Measurements from ENCODE around the gene MAGI1. TPM values are rescaled to one million over a fixed set of nuclear protein-coding genes. Genes with fewer than 3 reads are reported as not detected.

The MAGI1 gene
- total RNA-seq, 1 experiment from 2014 or later = 38.6 TPM

DNA sequence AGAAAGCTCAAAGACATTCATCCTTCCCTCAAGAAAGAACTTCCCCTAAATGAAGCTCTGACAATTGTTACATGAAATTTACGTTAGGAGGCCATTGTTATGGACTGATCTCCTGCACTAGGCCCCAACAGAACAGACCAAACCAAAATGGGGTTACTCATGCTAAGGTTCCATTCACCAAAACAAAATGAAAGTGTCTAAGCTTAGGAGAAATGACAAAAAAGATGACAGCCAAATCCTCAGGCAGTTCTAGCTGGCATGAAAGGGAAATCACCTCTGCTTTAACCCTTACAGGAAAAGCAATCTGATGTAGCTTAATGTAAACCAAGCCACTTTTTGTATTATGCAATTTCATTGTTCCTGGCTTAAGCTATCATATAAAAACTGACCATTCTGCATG is 271.2 kb downstream of the MAGI1 start:
- no peak overlapping the region for H3K27ac ChIP-seq (ENCODE audit: low read depth, low read length)
- no peak overlapping the region for H3K9ac ChIP-seq (ENCODE audit: low read length)
- H3K9me2 ChIP-seq (ENCODE audit: insufficient read depth) = no peaks in the 10 kb centered on the region
- 0 out of 2 replicates have a peak, but pooled peaks cover 3% of the 10 kb centered on the region for H3K79me2 ChIP-seq (ENCODE audit: insufficient read depth, low read length)
- H2AFZ ChIP-seq (ENCODE audit: low read depth, low read length, poor library complexity, severe bottlenecking) = no peak overlapping the region
- TF ChIP-seq TCF7L2 (IDR thresholded peaks at IDR 0.05; ENCODE audit: borderline replicate concordance, extremely low read depth, insufficient read depth, insufficient read length) = no peak
- no peak for TF ChIP-seq YY1 (IDR thresholded peaks at IDR 0.05; ENCODE audit: extremely low read depth, insufficient replicate concordance, low read depth, low read length)
- TF ChIP-seq, protein P1, sequence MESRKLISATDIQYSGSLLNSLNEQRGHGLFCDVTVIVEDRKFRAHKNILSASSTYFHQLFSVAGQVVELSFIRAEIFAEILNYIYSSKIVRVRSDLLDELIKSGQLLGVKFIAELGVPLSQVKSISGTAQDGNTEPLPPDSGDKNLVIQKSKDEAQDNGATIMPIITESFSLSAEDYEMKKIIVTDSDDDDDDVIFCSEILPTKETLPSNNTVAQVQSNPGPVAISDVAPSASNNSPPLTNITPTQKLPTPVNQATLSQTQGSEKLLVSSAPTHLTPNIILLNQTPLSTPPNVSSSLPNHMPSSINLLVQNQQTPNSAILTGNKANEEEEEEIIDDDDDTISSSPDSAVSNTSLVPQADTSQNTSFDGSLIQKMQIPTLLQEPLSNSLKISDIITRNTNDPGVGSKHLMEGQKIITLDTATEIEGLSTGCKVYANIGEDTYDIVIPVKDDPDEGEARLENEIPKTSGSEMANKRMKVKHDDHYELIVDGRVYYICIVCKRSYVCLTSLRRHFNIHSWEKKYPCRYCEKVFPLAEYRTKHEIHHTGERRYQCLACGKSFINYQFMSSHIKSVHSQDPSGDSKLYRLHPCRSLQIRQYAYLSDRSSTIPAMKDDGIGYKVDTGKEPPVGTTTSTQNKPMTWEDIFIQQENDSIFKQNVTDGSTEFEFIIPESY (IDR thresholded peaks at IDR 0.05; ENCODE audit: extremely low read depth, insufficient replicate concordance, low read length) = no peak
- TF ChIP-seq ZFX (IDR thresholded peaks at IDR 0.05) = no peak
- no peak for TF ChIP-seq ELF1 (IDR thresholded peaks at IDR 0.05; ENCODE audit: borderline replicate concordance, low read depth)
- TF ChIP-seq, protein P2, sequence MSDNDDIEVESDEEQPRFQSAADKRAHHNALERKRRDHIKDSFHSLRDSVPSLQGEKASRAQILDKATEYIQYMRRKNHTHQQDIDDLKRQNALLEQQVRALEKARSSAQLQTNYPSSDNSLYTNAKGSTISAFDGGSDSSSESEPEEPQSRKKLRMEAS (IDR thresholded peaks at IDR 0.05) = no peak
- no peak for TF ChIP-seq EZH2 (IDR thresholded peaks at IDR 0.05)
- TF ChIP-seq SP1 (IDR thresholded peaks at IDR 0.05; ENCODE audit: low read depth) = no peak
- no peak for TF ChIP-seq EZH2phosphoT487 (IDR thresholded peaks at IDR 0.05; ENCODE audit: borderline replicate concordance)
- TF ChIP-seq JUND (IDR thresholded peaks at IDR 0.05) = no peak
- TF ChIP-seq POLR2AphosphoS5 (IDR thresholded peaks at IDR 0.05; ENCODE audit: low read depth, low read length) = no peak
- no peak for TF ChIP-seq EGR1 (IDR thresholded peaks at IDR 0.05; ENCODE audit: low read depth)
- TF ChIP-seq, protein P3, sequence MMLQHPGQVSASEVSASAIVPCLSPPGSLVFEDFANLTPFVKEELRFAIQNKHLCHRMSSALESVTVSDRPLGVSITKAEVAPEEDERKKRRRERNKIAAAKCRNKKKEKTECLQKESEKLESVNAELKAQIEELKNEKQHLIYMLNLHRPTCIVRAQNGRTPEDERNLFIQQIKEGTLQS (IDR thresholded peaks at IDR 0.05) = no peak
- no peaks in the 10 kb centered on the region for H3K36me3 ChIP-seq (ENCODE audit: control insufficient read depth in 1 of 2, insufficient read depth in 2 of 2, low read length in 2 of 2)
- no TSS peak for BruUV-seq (replicated peaks)
- no peaks in the 10 kb centered on the region for H3K4me1 ChIP-seq (ENCODE audit: control insufficient read depth in 1 of 2, insufficient read depth in 2 of 2, low read length in 2 of 2)
- H3K9me3 ChIP-seq (ENCODE audit: control insufficient read depth in 1 of 2, insufficient read depth in 1 of 2, low read depth in 1 of 2, low read length in 2 of 2) = no peaks in the 10 kb centered on the region
- H3K4me3 ChIP-seq (replicated peaks in 1 of 2; ENCODE audit: low read depth in 1 of 2, low read length in 2 of 2) = no peak overlapping the region
- intact Hi-C loops (cut with micrococcal nuclease) = no loop called here
- ATAC-seq (no peak), DNase-seq (ENCODE audit: low read depth, low spot score) (no peak)
- ChIA-PET RAD21 (ENCODE audit: low non-redundant PET in 1 of 2, low total read pairs in 2 of 2, uncharacterized antibody in 2 of 2, unreplicated experiment in 2 of 2) (no interaction called here), CTCF (interaction anchor here (1.2 kb wide), 1 partner anchor 17 kb away, joined by 4 read pairs; no protein-coding TSS in a partner anchor), POLR2A (no interaction called here)
- no peak overlapping the region for H3K4me2 ChIP-seq (ENCODE audit: low read length)
- no peaks in the 10 kb centered on the region for H3K27me3 ChIP-seq (ENCODE audit: insufficient read depth, low read length)
- H4K20me1 ChIP-seq (ENCODE audit: insufficient read depth) = no peaks in the 10 kb centered on the region
